Osteocyte (in vitro differentiated cells): ENCODE data around the gene CAPN10. TPM values are rescaled to one million over a fixed set of nuclear protein-coding genes. Genes with fewer than 3 reads are reported as not detected.

Experiments used
- DNase-seq: peaks from one replicate; pipeline ENCODE4 v3.0.0; 2021; ENCODE audit warnings: mixed read lengths; ENCODE audit not compliant: unreplicated experiment; ENCODE audit errors: extremely low spot score
- H3K27ac Mint-ChIP-seq: one replicate; pipeline ENCODE4 v1.8.0; 2021; ENCODE audit warnings: mild to moderate bottlenecking, mixed read lengths; ENCODE audit not compliant: unreplicated experiment
- H3K27me3 Mint-ChIP-seq: one replicate; pipeline ENCODE4 v1.8.0; 2021; ENCODE audit warnings: mixed read lengths; ENCODE audit not compliant: unreplicated experiment
- H3K36me3 Mint-ChIP-seq: one replicate; pipeline ENCODE4 v1.8.0; 2021; ENCODE audit warnings: mixed read lengths; ENCODE audit not compliant: unreplicated experiment
- H3K4me1 Mint-ChIP-seq: one replicate; pipeline ENCODE4 v1.8.0; 2021; ENCODE audit warnings: mixed read lengths; ENCODE audit not compliant: unreplicated experiment
- H3K4me3 Mint-ChIP-seq: one replicate; pipeline ENCODE4 v1.8.0; 2021; ENCODE audit warnings: mild to moderate bottlenecking, moderate library complexity, mixed read lengths; ENCODE audit not compliant: unreplicated experiment
- H3K9me3 Mint-ChIP-seq: one replicate; pipeline ENCODE4 v1.8.0; 2021; ENCODE audit warnings: mixed read lengths; ENCODE audit not compliant: unreplicated experiment
- total RNA-seq: library from RNA; stranded (reverse); gene quantifications from 2 replicates; pipeline ENCODE4 v1.2.1, GENCODE V29; 2021
- TF ChIP-seq, protein P1 (sequence below): fragments of 200-600 bp; sonication (generic); IDR thresholded peaks from 2 replicates; pipeline ENCODE4 v1.5.0; 2021; ENCODE audit warnings: antibody characterized with exemption, mild to moderate bottlenecking, moderate library complexity

CAPN10 gene
- total RNA-seq, 1 donor from 2014 or later, result 37.7 TPM

DNA sequence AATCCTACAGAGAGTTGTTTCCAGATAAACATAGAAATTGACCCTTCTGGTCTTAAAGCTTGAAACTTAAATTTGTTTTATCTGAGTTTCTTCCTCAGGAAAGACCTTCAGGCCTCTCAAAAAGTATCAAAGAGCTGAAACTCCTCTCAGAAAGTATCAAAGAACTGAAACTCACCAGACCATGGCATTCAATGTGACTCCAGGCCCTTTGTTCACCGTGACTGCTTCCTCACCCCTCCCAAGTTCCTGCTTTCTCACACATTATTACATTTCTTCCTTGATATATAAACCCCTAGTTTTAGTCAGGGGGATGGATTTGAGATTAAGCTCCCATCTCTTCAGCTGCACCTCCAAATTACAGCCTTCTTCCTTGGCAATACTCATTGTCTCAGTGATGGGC lies 34.7 kb upstream of the CAPN10 start:
- no peak overlapping the region for H3K4me3 Mint-ChIP-seq
- H3K9me3 Mint-ChIP-seq, result no peaks in the 10 kb centered on the region
- TF ChIP-seq, protein P1, sequence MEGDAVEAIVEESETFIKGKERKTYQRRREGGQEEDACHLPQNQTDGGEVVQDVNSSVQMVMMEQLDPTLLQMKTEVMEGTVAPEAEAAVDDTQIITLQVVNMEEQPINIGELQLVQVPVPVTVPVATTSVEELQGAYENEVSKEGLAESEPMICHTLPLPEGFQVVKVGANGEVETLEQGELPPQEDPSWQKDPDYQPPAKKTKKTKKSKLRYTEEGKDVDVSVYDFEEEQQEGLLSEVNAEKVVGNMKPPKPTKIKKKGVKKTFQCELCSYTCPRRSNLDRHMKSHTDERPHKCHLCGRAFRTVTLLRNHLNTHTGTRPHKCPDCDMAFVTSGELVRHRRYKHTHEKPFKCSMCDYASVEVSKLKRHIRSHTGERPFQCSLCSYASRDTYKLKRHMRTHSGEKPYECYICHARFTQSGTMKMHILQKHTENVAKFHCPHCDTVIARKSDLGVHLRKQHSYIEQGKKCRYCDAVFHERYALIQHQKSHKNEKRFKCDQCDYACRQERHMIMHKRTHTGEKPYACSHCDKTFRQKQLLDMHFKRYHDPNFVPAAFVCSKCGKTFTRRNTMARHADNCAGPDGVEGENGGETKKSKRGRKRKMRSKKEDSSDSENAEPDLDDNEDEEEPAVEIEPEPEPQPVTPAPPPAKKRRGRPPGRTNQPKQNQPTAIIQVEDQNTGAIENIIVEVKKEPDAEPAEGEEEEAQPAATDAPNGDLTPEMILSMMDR, result no peak
- H3K4me1 Mint-ChIP-seq, result peaks cover 4% of the 10 kb centered on the region
- no peak overlapping the region for H3K27ac Mint-ChIP-seq
- no peak for DNase-seq
- H3K36me3 Mint-ChIP-seq, result peaks cover 15% of the 10 kb centered on the region
- H3K27me3 Mint-ChIP-seq, result no peaks in the 10 kb centered on the region

DNA sequence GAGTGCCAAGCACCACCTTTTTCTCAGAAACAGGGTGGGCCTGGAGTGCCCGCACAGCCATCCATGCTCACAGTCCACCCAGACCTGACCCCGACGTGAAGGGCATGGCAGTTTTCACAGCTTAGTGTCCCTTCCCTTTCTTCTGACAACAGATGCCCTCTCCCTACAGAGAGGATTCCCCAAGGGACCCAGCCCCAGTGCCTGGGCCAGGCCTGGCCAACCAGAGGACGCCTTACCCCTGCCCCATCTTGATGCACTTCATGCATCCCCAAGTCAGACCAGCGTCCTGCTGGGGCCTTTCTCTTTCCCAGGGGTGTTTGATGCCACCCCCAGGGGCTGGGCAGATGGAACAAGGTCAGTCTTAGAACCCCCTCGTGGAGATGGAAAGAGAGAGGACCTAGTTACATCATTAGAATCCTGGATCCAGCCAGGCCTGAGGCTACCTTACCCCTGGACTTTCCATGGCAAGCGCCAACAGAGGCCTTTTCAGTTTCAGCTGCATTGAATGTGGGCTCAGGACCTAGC lies 32.5 kb upstream of the CAPN10 start:
- H3K4me1 Mint-ChIP-seq, result peaks cover 12% of the 10 kb centered on the region
- no peak overlapping the region for H3K4me3 Mint-ChIP-seq
- no peak for DNase-seq
- H3K9me3 Mint-ChIP-seq, result no peaks in the 10 kb centered on the region
- TF ChIP-seq, protein P1, result no peak
- no peak overlapping the region for H3K27ac Mint-ChIP-seq
- H3K27me3 Mint-ChIP-seq, result no peaks in the 10 kb centered on the region
- H3K36me3 Mint-ChIP-seq, result peaks cover 13% of the 10 kb centered on the region

DNA sequence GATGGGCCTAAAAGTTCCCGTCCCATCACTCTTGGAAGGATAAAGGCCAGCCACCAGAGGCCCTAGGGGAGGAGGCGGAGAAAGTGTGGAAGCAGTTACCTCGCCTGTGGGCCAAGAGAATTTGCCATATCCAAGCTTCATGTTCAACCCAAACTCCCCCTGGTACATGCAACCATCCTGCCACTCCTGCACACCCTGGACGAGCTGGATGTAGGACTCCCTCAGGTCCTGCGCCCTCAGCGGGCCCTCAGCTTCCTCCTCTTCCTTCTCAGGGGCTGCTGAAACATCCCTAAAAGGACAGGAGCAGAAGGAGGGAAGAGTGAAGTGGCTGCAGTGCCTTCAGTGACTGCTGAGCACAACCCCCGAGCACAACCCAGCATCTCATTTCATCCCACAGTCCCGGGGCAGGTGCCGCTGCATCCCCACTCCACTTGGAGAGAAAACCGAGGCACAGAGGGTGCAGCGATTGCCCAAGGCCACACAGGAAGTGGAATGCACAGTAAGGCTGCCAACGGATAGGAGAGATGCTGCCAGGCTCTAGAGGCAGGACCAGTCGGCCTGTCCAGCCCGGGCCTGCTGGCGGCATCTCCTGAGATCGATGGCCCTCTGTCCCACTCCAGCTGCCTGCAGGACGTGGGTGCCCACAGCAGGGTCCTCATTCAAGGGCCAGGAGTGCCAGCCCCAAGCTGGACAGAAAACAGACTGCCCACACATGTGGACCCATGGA lies 31.6 kb upstream of the CAPN10 start:
- peaks cover 13% of the 10 kb centered on the region for H3K36me3 Mint-ChIP-seq
- no peaks in the 10 kb centered on the region for H3K27me3 Mint-ChIP-seq
- no peak overlapping the region for H3K4me3 Mint-ChIP-seq
- H3K9me3 Mint-ChIP-seq, result no peaks in the 10 kb centered on the region
- TF ChIP-seq, protein P1, result no peak
- no peak overlapping the region for H3K27ac Mint-ChIP-seq
- no peak for DNase-seq
- peaks cover 20% of the 10 kb centered on the region for H3K4me1 Mint-ChIP-seq

DNA sequence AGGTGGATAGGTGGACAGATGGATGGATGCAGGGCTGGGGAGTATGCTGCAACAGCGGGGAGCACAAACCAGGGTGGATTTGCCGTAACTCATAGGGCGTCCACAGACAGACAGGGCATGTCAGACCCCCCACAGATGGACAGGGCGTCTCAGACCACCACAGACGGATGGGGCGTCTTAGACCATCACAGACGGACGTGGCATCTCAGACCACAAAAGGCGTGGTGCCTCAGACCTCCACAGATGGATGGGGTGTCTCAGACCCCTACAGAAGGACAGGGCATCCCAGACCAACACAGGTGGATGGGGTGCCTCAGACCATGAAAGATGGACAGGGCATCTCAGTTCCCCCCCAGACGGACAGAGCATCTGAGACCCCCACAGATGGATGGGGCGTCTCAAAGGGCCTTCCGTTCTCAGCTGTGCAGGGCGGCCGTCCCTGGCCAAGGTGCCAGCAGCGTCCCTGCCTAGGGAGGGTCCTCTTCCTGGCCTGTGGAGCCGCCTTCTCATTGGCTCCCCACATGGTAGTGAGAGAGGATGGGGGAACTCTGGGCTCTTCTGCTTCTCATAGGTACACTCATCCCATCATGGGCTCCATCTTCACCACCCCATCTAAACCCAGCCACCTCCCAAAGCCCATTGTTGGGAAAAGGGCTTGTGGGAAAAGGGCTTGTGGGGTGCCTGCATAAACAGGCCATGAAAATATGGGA lies 30.8 kb upstream of the CAPN10 start:
- H3K36me3 Mint-ChIP-seq, result peaks cover 11% of the 10 kb centered on the region
- DNase-seq, result no peak
- no peaks in the 10 kb centered on the region for H3K27me3 Mint-ChIP-seq
- no peak overlapping the region for H3K4me3 Mint-ChIP-seq
- no peak overlapping the region for H3K27ac Mint-ChIP-seq
- peaks cover 21% of the 10 kb centered on the region for H3K4me1 Mint-ChIP-seq
- H3K9me3 Mint-ChIP-seq, result no peaks in the 10 kb centered on the region
- TF ChIP-seq, protein P1, result no peak

DNA sequence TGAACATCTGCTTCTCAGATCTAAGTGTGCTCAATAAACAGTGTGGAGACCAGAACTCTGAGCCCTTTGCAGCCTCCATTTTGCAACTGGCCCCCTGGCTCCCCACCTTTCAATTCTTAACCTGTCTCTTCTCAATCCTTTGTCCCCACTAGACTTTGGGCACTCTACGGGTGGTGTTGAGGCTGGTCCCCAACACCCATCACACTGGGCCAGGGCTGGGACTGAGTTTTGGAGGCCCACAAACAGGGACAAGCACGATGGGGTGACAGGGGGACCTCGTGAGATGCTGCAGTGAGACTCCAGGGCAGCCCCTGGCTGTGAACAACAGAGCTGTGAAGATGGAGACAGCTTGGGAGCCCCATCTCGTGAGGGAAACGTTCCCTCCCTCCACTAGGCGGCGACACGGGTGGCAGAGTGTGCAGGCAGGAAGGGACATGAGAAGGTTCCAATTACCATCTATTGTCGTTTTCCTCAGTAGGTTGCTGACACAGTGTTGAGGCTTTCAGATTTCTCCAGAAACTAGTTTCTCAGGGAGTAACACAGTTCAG lies 29.9 kb upstream of the CAPN10 start:
- Mint-ChIP-seq H3K4me3 (no peak overlapping the region), H3K27me3 (no peaks in the 10 kb centered on the region), H3K27ac (no peak overlapping the region), H3K9me3 (no peaks in the 10 kb centered on the region), H3K36me3 (peaks cover 3% of the 10 kb centered on the region), H3K4me1 (peaks cover 27% of the 10 kb centered on the region)
- DNase-seq, result no peak
- TF ChIP-seq, protein P1, result peak; percentile 26
